ENCODE data around the gene CDH12.

Gene CDH12

GRCh38 chr5:22598796-22599195, 254.3 kb downstream of the CDH12 start:
- no peak for TF ChIP-seq CTCF (IDR thresholded peaks at IDR 0.05; ENCODE audit: low read depth, low read length)
- Histone ChIP-seq H3K36me3 (no peaks in the 10 kb centered on the region), H3K4me3 (ENCODE audit: low read depth, low read length) (no peak overlapping the region), H3K27me3 (no peaks in the 10 kb centered on the region), H3K9me3 (no peaks in the 10 kb centered on the region), H3K4me1 (no peaks in the 10 kb centered on the region)
- no peak for DNase-seq

GRCh38 chr5:22596404-22596970, 256.7 kb downstream of the CDH12 start:
- Histone ChIP-seq H3K4me1 (no peaks in the 10 kb centered on the region), H3K4me3 (ENCODE audit: low read depth, low read length) (no peak overlapping the region), H3K36me3 (no peaks in the 10 kb centered on the region), H3K9me3 (no peaks in the 10 kb centered on the region), H3K27me3 (no peaks in the 10 kb centered on the region)
- no peak for TF ChIP-seq CTCF (IDR thresholded peaks at IDR 0.05; ENCODE audit: low read depth, low read length)
- DNase-seq = no peak

- Histone ChIP-seq H3K9me3 (no peaks in the 10 kb centered on the region), H3K4me1 (no peaks in the 10 kb centered on the region), H3K4me3 (ENCODE audit: low read depth, low read length) (no peak overlapping the region), H3K36me3 (no peaks in the 10 kb centered on the region), H3K27me3 (no peaks in the 10 kb centered on the region)
- no peak for TF ChIP-seq CTCF (IDR thresholded peaks at IDR 0.05; ENCODE audit: low read depth, low read length)
- DNase-seq = no peak
Measured at GRCh38 chr5:22594491-22594890, 258.7 kb downstream of the CDH12 start.

- Histone ChIP-seq H3K4me1 (no peaks in the 10 kb centered on the region), H3K9me3 (no peaks in the 10 kb centered on the region), H3K36me3 (no peaks in the 10 kb centered on the region), H3K27me3 (no peaks in the 10 kb centered on the region), H3K4me3 (ENCODE audit: low read depth, low read length) (no peak overlapping the region)
- no peak for TF ChIP-seq CTCF (IDR thresholded peaks at IDR 0.05; ENCODE audit: low read depth, low read length)
- no peak for DNase-seq
Measured at GRCh38 chr5:22593592-22593991, 259.6 kb downstream of the CDH12 start.

GRCh38 chr5:22591461-22591860, 261.7 kb downstream of the CDH12 start:
- Histone ChIP-seq H3K9me3 (no peaks in the 10 kb centered on the region), H3K36me3 (no peaks in the 10 kb centered on the region), H3K4me1 (no peaks in the 10 kb centered on the region), H3K4me3 (ENCODE audit: low read depth, low read length) (no peak overlapping the region), H3K27me3 (no peaks in the 10 kb centered on the region)
- no peak for DNase-seq
- no peak for TF ChIP-seq CTCF (IDR thresholded peaks at IDR 0.05; ENCODE audit: low read depth, low read length)

GRCh38 chr5:22590677-22591268, 262.4 kb downstream of the CDH12 start:
- no peaks in the 10 kb centered on the region for H3K27me3 ChIP-seq
- no peak for TF ChIP-seq CTCF (IDR thresholded peaks at IDR 0.05; ENCODE audit: low read depth, low read length)
- H3K4me3 ChIP-seq (ENCODE audit: low read depth, low read length) = no peak overlapping the region
- DNase-seq = no peak
- no peaks in the 10 kb centered on the region for H3K9me3 ChIP-seq
- no peaks in the 10 kb centered on the region for H3K36me3 ChIP-seq
- no peaks in the 10 kb centered on the region for H3K4me1 ChIP-seq

Data from BE2C (cell line).